ENCODE results near the gene NUDT16L1. TPM values are rescaled to one million over a fixed set of nuclear protein-coding genes. Genes with fewer than 3 reads are reported as not detected.
A peak's percentile ranks its signal among the peaks of the same experiment; 100 is the strongest.

The NUDT16L1 gene
- total RNA-seq, 4 donors from 2014 or later = 7.4 to 10.2 (median 8.8) TPM

DNA sequence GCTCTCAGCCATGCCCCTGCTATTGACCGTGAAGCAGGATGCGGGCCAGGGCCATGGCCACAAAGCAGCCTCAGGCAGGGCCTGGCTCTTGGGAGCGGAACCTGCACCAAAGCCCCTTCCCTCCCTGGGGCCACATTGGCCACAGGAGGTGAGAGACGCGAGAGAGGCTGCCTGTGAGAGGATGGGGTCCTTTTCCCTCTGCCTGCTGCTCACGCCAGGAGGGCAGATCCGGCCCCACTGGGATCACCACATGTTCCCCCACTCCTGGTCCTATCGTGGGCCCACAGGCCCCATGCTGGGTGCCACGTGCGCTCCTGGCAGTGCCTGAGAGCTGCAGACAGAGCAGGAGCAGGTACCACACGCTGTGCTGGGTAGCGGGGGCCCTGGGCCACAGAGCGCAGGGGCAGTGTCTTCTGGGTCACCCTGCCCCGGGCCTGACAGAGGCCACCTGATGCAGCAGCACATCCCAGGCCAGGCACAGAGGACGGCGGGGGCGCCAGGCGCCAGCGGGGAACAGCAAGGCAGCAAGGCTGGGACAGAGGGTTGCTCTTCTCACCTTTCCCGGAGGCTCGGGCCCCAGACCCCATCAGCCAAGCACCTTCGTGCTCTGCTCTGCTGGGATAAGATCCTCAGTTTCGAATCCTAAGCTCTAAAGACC, 9.2 kb upstream of the NUDT16L1 start:
- intact Hi-C loops (cut with DNase I; ENCODE audit: low total_unique reads) = no loop called here
- peak overlapping the region; percentile 57 to 85 (median 70) for H3K27ac ChIP-seq
- H3K9me3 ChIP-seq = no peaks in the 10 kb centered on the region
- no peak for ATAC-seq
- TF ChIP-seq POLR2A (IDR thresholded peaks at IDR 0.05) (no peak), CTCF (IDR thresholded peaks at IDR 0.05 in 4 of 5, conservative IDR thresholded peaks at IDR 0.05 in 1 of 5) (no peak)
- H3K4me1 ChIP-seq = peaks cover 25 to 36% of the 10 kb centered on the region in 2 donors
- no peak overlapping the region for H3K4me3 ChIP-seq
- DNase-seq = peak in 1 of 2 donors; percentile 58
- in situ Hi-C loops (cut with MboI; ENCODE audit: low sequenced_read_pairs in 4 of 4) = no loop called here
- peaks cover 0 to 46% of the 10 kb centered on the region in 2 donors for H3K36me3 ChIP-seq
- H3K27me3 ChIP-seq = no peaks in the 10 kb centered on the region

- DNase-seq (peak in 1 of 2 donors; percentile 73), ATAC-seq (peak in 1 of 2 donors; percentile 46)
- Histone ChIP-seq H3K4me3 (no peak overlapping the region), H3K27ac (peak overlapping the region; percentile 57 to 85 (median 70)), H3K36me3 (peaks cover 0 to 48% of the 10 kb centered on the region in 2 donors), H3K4me1 (peaks cover 25 to 36% of the 10 kb centered on the region in 2 donors), H3K9me3 (no peaks in the 10 kb centered on the region), H3K27me3 (no peaks in the 10 kb centered on the region)
- intact Hi-C loops (cut with DNase I; ENCODE audit: low total_unique reads) = no loop called here
- in situ Hi-C loops (cut with MboI; ENCODE audit: low sequenced_read_pairs in 4 of 4) = no loop called here
- TF ChIP-seq POLR2A (IDR thresholded peaks at IDR 0.05) (no peak), CTCF (IDR thresholded peaks at IDR 0.05 in 4 of 5, conservative IDR thresholded peaks at IDR 0.05 in 1 of 5) (no peak)
Observed at GRCh38 chr16:4684763-4685162, 8.6 kb upstream of the NUDT16L1 start.

DNA sequence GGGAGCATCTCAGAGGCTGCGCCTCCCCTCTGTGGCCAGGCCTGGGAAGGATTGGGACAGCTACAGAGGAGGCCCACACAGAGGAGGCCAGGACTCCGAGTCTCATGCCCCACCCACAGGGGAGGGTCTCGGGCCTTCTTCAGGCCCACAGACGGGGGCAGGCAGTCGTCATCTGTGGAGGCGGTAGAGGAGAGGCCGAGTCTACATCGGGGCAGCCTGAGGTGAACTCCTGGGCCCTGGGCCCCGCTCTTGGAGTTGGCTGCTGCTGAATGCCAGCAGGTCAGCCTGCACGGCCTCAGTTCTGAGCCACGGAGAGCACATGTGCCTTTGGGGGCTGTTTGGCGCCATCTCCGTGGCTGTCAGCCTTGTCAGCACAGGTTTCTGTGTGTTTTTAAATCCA, 8.1 kb upstream of the NUDT16L1 start:
- in situ Hi-C loops (cut with MboI; ENCODE audit: low sequenced_read_pairs in 4 of 4) (no loop called here), intact Hi-C loops (cut with DNase I; ENCODE audit: low total_unique reads) (no loop called here)
- no peak for TF ChIP-seq CTCF (IDR thresholded peaks at IDR 0.05 in 4 of 5, conservative IDR thresholded peaks at IDR 0.05 in 1 of 5)
- DNase-seq (peak in 1 of 2 donors; percentile 72), ATAC-seq (peak in 1 of 2 donors; percentile 41)
- Histone ChIP-seq H3K27me3 (no peaks in the 10 kb centered on the region), H3K9me3 (no peaks in the 10 kb centered on the region), H3K4me3 (no peak overlapping the region), H3K27ac (peak overlapping the region; percentile 57 to 85 (median 70)), H3K4me1 (peaks cover 25 to 36% of the 10 kb centered on the region in 2 donors), H3K36me3 (peaks cover 0 to 48% of the 10 kb centered on the region in 2 donors)

DNA sequence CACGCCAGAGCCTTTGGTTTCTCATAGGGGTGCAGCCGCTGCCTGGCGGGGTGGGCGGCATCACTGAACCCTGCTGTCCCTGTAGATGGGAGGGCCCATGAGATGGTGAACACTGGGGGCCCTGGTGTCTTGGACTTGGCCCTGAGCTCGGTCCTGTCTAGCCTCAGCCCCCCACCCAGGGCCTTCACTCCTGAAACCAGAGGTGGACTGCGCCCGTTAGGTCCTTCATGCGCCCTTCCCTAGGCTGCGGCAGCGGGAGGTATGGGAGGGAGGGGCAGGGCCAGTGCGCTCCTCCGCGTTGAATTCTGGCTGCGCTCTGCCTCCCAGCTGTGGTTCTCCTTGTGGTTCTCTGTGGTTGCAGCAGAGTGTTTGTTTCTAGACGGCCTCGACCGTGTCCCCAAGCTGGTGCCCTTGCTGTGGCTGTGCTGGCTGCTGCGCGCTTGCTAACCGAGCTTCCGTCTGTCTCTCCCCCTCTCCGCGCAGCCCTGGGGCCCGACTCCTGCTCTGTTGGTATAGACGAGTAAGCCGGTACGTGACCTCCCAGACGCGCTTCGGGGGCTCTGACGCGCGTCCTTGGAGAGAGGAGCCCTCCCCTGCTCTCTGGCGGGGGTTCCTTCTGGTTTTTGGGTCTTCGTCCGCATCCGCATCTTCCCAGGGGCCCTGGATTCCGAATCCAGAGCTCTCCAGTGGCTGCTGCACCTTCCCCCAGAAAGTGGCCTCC, 7.4 kb upstream of the NUDT16L1 start:
- H3K27ac ChIP-seq = peak overlapping the region in 3 of 4 donors; percentile 67 to 85 (median 73)
- H3K4me1 ChIP-seq = peaks cover 25 to 34% of the 10 kb centered on the region in 2 donors
- TF ChIP-seq POLR2A (IDR thresholded peaks at IDR 0.05) (no peak), CTCF (IDR thresholded peaks at IDR 0.05 in 4 of 5, conservative IDR thresholded peaks at IDR 0.05 in 1 of 5) (no peak)
- ATAC-seq = no peak
- DNase-seq = peak in 1 of 2 donors; percentile 11
- peaks cover 0 to 48% of the 10 kb centered on the region in 2 donors for H3K36me3 ChIP-seq
- H3K4me3 ChIP-seq = no peak overlapping the region
- H3K9me3 ChIP-seq = no peaks in the 10 kb centered on the region
- in situ Hi-C loops (cut with MboI; ENCODE audit: low sequenced_read_pairs in 4 of 4) (no loop called here), intact Hi-C loops (cut with DNase I; ENCODE audit: low total_unique reads) (no loop called here)
- H3K27me3 ChIP-seq = no peaks in the 10 kb centered on the region
